ENCODE results near the gene NEURL3.
A peak's percentile ranks its signal among the peaks of the same experiment; 100 is the strongest.
"Not testable (repeated sequence)": the region's sequence is repeated elsewhere in the genome, so short reads cannot be mapped to it uniquely, and the experiment has no call there.

Gene NEURL3, protein sequence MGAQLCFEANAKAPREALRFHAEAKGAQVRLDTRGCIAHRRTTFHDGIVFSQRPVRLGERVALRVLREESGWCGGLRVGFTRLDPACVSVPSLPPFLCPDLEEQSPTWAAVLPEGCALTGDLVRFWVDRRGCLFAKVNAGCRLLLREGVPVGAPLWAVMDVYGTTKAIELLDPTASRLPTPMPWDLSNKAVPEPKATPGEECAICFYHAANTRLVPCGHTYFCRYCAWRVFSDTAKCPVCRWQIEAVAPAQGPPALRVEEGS

GRCh38 chr2:96505231-96505889 is at the start of gene NEURL3:
NEURL3 (minus strand) TSS chr2:96505357; CDS start chr2:96505286, 71 bp downstream.
- no peak for DNase-seq (ENCODE audit: low read depth)

DNA sequence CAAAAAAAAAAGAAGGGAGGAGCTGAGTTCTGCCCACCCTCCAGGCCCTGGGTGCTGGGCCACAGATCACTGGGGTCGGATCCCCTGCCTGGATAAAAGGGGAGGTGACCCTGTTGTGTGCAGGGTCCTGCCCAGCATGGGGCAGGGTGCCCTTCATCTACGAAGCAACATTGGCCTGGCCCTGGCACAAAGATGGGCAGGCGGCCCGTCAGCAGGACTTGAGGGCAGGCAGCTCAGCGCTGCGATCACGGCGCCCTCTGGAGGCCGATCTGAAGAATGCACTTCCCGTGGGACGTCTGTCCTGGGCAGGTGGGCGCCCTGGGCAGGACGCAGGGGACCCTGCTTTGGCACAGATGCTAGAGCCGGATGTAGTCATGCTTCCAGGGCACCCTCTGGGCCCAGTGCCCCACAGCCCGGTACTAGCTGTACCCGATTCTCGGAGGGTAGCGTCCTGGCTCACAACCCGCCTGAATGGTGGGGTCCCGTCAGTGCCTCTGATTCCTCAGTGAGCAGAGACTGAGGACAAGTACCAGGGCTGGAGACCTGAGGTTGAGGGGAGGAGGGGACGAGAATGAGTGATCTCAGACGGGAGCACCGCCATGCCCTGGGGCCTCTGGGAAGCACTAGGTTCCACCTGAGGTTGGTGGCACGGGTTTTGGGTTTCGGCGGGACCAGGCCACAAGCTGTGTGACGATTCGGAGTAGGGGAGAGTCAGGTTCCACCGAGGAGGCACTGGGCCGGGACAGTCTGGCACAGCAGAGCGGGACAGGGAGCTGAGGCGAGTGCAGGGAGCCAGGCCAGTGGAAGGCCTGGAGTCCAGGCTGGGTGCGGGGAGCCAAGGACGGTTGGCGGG is 49.4 kb upstream of the NEURL3 start:
- peak; percentile 54 for DNase-seq (ENCODE audit: low read depth)

GRCh38 chr2:96553957-96554292 is 48.8 kb upstream of the NEURL3 start:
- not testable (repeated sequence) for DNase-seq (ENCODE audit: low read depth)

GRCh38 chr2:96553176-96553956 is 48.2 kb upstream of the NEURL3 start:
- no peak for DNase-seq (ENCODE audit: low read depth)

DNA sequence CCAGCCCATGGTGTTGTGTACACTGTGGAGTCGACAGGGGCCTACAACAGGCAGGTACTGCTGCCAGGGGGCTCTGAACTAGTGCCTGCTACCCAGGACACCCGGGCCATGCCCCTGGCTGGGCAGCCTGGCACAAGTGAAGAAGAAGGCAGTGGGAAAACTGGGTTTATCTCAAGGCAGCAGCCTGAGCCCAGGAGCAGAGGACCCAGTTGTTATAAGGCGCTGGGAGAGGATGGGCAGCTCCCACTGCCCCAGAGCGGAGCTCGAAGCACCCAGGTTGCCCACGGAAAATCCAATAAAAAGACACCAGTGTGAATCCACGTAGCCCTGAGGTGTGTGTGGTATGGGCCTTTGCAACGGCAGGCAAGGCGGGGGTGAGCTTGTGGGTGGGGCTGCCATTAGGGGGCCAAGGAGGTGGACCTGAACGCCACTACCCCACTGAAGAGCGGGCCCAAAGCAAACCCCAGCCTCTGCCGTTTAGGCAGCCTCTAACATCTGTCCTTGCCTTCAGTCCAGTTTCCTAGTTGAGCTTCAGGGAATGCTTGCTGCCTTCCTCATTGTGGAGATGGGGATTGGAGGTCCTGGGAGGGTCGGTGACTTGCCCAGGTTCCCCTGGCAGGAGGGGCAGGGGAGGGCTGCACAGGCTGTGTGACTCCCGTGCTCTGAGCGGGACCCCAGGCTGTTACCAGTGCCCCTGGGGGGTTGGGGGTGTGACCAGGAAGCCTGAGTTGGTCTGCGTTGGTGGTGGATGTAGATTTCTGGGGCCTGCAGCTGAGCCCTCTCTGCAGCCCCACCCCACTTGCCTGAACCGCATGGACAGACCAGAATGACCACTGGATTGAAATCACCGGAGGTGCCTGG is 47.4 kb upstream of the NEURL3 start:
- DNase-seq (ENCODE audit: low read depth): no peak

- DNase-seq (ENCODE audit: low read depth): no peak
These were observed 46.6 kb upstream of the NEURL3 start for GRCh38 chr2:96551605-96552314.

GRCh38 chr2:96550787-96551604 is 45.8 kb upstream of the NEURL3 start:
- no peak for DNase-seq (ENCODE audit: low read depth)

GRCh38 chr2:96549967-96550786 is 45.0 kb upstream of the NEURL3 start:
- no peak for DNase-seq (ENCODE audit: low read depth)

- no peak for DNase-seq (ENCODE audit: low read depth)
These were observed 44.3 kb upstream of the NEURL3 start for GRCh38 chr2:96549466-96549785.

GRCh38 chr2:96548558-96549465 is 43.7 kb upstream of the NEURL3 start:
- DNase-seq (ENCODE audit: low read depth): no peak

DNA sequence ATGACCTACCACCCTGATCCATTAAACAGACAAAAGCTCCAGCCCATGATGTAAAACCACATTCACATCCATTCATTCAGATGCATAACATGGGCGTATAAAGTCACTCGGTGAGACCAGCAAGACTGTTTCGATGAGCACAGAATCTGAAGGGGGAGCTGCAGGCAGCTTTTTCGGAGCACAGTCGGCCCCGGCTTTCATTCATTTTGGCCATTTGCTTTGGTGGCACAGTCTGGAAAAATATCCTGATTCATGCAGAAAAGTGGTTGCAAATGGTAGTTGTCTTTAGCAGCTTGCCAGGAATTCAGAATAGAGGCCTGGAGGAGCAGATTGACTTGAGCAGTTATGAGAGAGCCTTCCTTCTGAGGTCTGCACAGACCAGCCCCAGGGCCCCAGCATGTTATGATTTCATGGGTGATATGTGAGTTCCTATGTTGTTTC is 42.6 kb upstream of the NEURL3 start:
- DNase-seq (ENCODE audit: low read depth): no peak

DNA sequence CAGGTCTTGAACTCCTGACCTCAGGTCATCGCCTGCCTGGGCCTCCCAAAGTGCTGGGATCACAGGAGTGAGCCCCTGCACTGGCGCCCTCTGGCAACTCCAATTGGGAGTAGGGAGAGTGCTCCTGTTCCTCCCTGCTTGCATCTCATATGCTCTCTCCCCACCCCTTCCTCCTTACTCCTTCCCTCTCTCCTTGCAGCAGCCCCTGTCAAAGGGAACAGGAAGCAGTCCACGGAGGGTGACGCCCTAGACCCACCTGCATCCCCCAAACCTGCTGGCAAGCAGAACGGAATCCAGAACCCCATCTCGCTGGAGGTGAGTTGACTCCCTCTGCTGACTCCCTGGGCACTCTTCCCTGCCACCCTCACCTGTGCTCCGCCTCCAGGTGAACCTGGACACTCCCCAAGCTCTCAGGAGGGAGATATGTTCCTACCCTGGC is 42.1 kb upstream of the NEURL3 start:
- no peak for DNase-seq (ENCODE audit: low read depth)

DNA sequence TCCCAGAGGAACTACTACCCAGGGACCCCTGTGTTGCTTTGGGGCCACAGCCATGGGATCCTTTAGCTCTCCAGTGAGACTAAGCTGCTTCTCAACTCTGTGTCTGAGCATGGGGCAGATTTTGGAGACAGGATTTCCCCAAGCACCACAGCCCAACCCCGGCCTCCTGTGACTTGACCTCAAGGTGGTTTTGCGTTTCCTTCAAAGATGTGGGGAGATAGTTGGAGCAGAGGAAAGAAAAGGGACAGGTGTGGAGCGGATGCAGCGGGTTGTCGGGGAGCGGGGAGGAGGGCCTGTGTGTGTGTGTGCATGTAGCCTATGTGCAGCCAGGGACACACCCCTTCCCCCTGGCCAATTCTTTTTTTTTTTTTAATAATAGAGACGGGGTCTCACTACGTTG is 41.6 kb upstream of the NEURL3 start:
- no peak for DNase-seq (ENCODE audit: low read depth)

GRCh38 chr2:96546321-96546720 is 41.2 kb upstream of the NEURL3 start:
- DNase-seq (ENCODE audit: low read depth): no peak

- DNase-seq (ENCODE audit: low read depth): no peak
These were observed 37.3 kb upstream of the NEURL3 start for GRCh38 chr2:96542357-96542977.

DNA sequence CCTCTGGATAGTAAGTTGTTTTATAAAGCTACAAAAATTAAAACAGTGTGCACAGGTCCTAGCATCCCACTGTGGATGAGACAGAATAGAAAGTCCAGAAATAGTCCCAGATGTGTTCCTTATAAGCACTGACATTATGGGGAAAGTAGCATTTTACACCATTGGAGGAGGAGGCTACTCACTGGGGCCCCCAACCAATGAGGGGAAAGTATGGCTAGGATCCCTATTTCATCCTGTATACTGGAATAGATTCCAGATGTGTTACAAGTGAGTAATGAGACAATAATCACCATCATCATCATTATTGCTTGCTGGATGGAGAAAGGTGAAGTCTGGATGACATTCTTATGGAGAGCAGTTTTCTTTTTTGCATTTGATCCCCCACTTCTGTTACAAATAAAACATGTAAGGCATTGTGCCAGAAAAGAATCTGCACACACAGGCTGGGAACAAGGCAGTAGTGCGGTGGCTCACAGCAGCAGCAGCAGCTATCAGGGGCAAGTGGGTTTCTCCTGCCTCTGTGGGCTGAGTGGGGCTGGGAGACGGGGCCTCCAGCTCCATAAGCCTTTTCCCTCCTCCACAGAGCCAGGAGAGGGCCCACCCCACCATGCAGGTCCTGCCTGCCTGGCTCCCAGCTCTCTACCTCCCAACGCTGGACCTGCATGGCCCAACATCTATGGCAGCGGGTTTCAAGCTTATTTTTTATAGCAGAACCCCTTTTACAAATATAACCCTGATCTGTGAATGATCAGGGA is 36.4 kb upstream of the NEURL3 start:
- no peak for DNase-seq (ENCODE audit: low read depth)

DNA sequence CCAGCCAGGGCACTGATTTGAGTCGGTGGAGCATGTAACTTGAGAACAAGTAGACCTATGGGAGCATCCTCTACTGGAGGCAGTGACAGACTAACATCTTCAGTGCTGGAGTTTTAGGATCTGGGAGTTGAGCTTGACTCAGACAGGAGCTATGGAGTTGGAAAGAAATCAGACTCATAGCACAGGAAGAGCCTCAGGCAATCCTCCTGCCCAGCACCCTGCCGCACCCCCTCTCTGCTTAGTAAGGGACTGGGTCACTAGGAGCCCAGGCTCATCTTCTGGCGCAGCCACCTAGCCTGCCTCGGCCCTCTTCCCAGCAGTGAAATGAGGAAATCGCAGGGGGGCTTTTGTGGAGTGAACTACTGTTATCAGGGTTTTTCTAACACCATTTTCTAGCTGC is 35.0 kb upstream of the NEURL3 start:
- DNase-seq (ENCODE audit: low read depth): no peak
